CD14-positive monocyte (primary cell): ENCODE measurements around the gene KRT12. TPM values are rescaled to one million over a fixed set of nuclear protein-coding genes. Genes with fewer than 3 reads are reported as not detected.

ENCODE experiments used
- DNase-seq, 3 donors: peaks; one replicate each; pipeline ENCODE4 v3.0.0-alpha.2; 2011 to 2022
- H2AFZ ChIP-seq: 2 replicates; pipeline ENCODE4 v1.6.0; 2012; ENCODE audit warnings: mild to moderate bottlenecking, low read depth, low read length, inconsistent platforms; ENCODE audit not compliant: insufficient read depth, poor library complexity, severe bottlenecking
- H3K27ac ChIP-seq, 2 donors: 1 replicate in 1 of 2; 2 replicates in 1 of 2; pipeline ENCODE4 v1.5.1; 2012 to 2013; ENCODE audit warnings: low read length in 2 of 2, control low read depth in 1 of 2, inconsistent platforms in 1 of 2, low read depth in 1 of 2, mild to moderate bottlenecking in 1 of 2
- H3K27me3 ChIP-seq, 2 donors: one replicate each; pipeline versions ENCODE4 v1.6.0 to v1.6.1; 2011 to 2013; ENCODE audit warnings: low read length in 2 of 2; ENCODE audit not compliant: control insufficient read depth in 2 of 2, insufficient read depth in 2 of 2
- H3K36me3 ChIP-seq, 2 donors: replicated peaks in 1 of 2; 1 replicate in 1 of 2; 2 replicates in 1 of 2; pipeline versions ENCODE4 v1.5.1 to v1.6.1; 2012 to 2013; ENCODE audit warnings: low read length in 2 of 2, control low read depth in 1 of 2, inconsistent platforms in 1 of 2, mild to moderate bottlenecking in 1 of 2; ENCODE audit not compliant: insufficient read depth in 2 of 2, control insufficient read depth in 1 of 2
- H3K4me1 ChIP-seq, 2 donors: 1 replicate in 1 of 2; 2 replicates in 1 of 2; pipeline versions ENCODE4 v1.5.1 to v1.6.1; 2012 to 2013; ENCODE audit warnings: low read length in 2 of 2, control low read depth in 1 of 2, inconsistent platforms in 1 of 2, mild to moderate bottlenecking in 1 of 2, moderate library complexity in 1 of 2; ENCODE audit not compliant: insufficient read depth in 2 of 2, control insufficient read depth in 1 of 2
- H3K4me2 ChIP-seq: replicated peaks from 2 replicates; pipeline ENCODE3; 2012; ENCODE audit warnings: low read length, moderate library complexity, mild to moderate bottlenecking; ENCODE audit not compliant: poor library complexity, severe bottlenecking; ENCODE audit errors: extremely low read depth
- H3K4me3 ChIP-seq, 3 experiments: fragments of 200-600 bp in 1 of 3; sonication (generic) in 1 of 3; replicated peaks in 1 of 3; 1 replicate in 2 of 3; 2 replicates in 1 of 3; pipeline ENCODE4 v1.5.1; 2011 to 2013; ENCODE audit warnings: low read length in 3 of 3, mild to moderate bottlenecking in 3 of 3, control low read depth in 2 of 3, low read depth in 2 of 3, inconsistent platforms in 1 of 3, moderate library complexity in 1 of 3
- H3K79me2 ChIP-seq: 2 replicates; pipeline ENCODE4 v1.6.0; 2012; ENCODE audit warnings: mild to moderate bottlenecking, control low read depth, inconsistent platforms, low read length, moderate library complexity; ENCODE audit not compliant: insufficient read depth
- H3K9ac ChIP-seq: 2 replicates; pipeline ENCODE4 v1.6.0; 2017; ENCODE audit warnings: low read length, mild to moderate bottlenecking; ENCODE audit not compliant: insufficient read depth, poor library complexity, severe bottlenecking
- H3K9me3 ChIP-seq, 2 donors: replicated peaks in 1 of 2; 1 replicate in 1 of 2; 2 replicates in 1 of 2; pipeline versions ENCODE4 v1.5.1 to v1.6.1; 2012 to 2013; ENCODE audit warnings: low read length in 2 of 2, control low read depth in 1 of 2; ENCODE audit not compliant: control insufficient read depth in 1 of 2, insufficient read depth in 1 of 2
- H4K20me1 ChIP-seq: 2 replicates; pipeline ENCODE4 v1.6.0; 2012; ENCODE audit warnings: mild to moderate bottlenecking, low read length, control low read depth, moderate library complexity; ENCODE audit not compliant: insufficient read depth
- H3K27ac Mint-ChIP-seq, 7 donors: one replicate each; pipeline ENCODE4 v1.8.0; 2020; ENCODE audit warnings: mild to moderate bottlenecking in 7 of 7, mixed read lengths in 7 of 7, moderate library complexity in 6 of 7, inconsistent platforms in 2 of 7
- H3K27me3 Mint-ChIP-seq, 3 donors: one replicate each; pipeline ENCODE4 v1.8.0; 2021 to 2022; ENCODE audit warnings: low read depth in 3 of 3, mild to moderate bottlenecking in 3 of 3, mixed read lengths in 3 of 3, moderate library complexity in 3 of 3, inconsistent platforms in 1 of 3
- H3K36me3 Mint-ChIP-seq, 2 donors: one replicate each; pipeline ENCODE4 v1.8.0; 2020; ENCODE audit warnings: mixed read lengths in 2 of 2, inconsistent platforms in 1 of 2, mild to moderate bottlenecking in 1 of 2
- H3K4me1 Mint-ChIP-seq: one replicate; pipeline ENCODE4 v1.8.0; 2020; ENCODE audit warnings: mild to moderate bottlenecking, mixed read lengths
- H3K4me3 Mint-ChIP-seq, 2 donors: one replicate each; pipeline ENCODE4 v1.8.0; 2020; ENCODE audit warnings: mild to moderate bottlenecking in 2 of 2, mixed read lengths in 2 of 2, moderate library complexity in 1 of 2
- H3K9me3 Mint-ChIP-seq, 7 donors: one replicate each; pipeline ENCODE4 v1.8.0; 2020 to 2022; ENCODE audit warnings: mixed read lengths in 7 of 7, mild to moderate bottlenecking in 6 of 7, moderate library complexity in 6 of 7, inconsistent platforms in 2 of 7
- WGBS: methylation state at CpG from one replicate; pipeline ENCODE4 v1.1.5; 2013; ENCODE audit warnings: missing lambda C conversion rate; ENCODE audit not compliant: insufficient coverage; 5-methylcytosine and 5-hydroxymethylcytosine counted together
- intact Hi-C, 2 donors: fragments of 100-400 bp; cut with micrococcal nuclease; formaldehyde crosslinking; loops; one replicate each; pipeline versions ENCODE4 v1.15.0 to v1.15.1; 2023
- polyA plus RNA-seq, 3 donors: library from polyadenylated mRNA; depleted of rRNA in 1 of 3; unstranded in 2 of 3; stranded (reverse) in 1 of 3; fragments of 300-500 nt in 2 of 3; fragments of >200 nt in 1 of 3; fragmentation: Illumina TruSeq in 2 of 3; gene quantifications; 1 replicate in 2 of 3; 2 replicates in 1 of 3; pipeline ENCODE4 v1.2.3, GENCODE V29; 2012 to 2021
- TF ChIP-seq, protein P1 (sequence below): fragments of 200-600 bp; IDR thresholded peaks from one replicate; pipeline ENCODE4 v1.8.0; 2022; ENCODE audit warnings: antibody characterized with exemption, mild to moderate bottlenecking

Gene KRT12
- polyA plus RNA-seq, 3 donors, result not detected

GRCh38 chr17:40878044-40878443 lies 11.0 kb upstream of the KRT12 start:
- H3K27ac Mint-ChIP-seq, result no peak overlapping the region
- Histone ChIP-seq H2AFZ (no peak overlapping the region), H3K27ac (no peak overlapping the region), H3K4me2 (no peak overlapping the region), H4K20me1 (no peaks in the 10 kb centered on the region), H3K9ac (no peak overlapping the region), H3K9me3 (no peaks in the 10 kb centered on the region), H3K4me3 (no peak overlapping the region), H3K27me3 (peaks cover 0 to 10% of the 10 kb centered on the region in 2 donors), H3K4me1 (no peaks in the 10 kb centered on the region), H3K36me3 (no peaks in the 10 kb centered on the region), H3K79me2 (no peaks in the 10 kb centered on the region)
- TF ChIP-seq, protein P1, sequence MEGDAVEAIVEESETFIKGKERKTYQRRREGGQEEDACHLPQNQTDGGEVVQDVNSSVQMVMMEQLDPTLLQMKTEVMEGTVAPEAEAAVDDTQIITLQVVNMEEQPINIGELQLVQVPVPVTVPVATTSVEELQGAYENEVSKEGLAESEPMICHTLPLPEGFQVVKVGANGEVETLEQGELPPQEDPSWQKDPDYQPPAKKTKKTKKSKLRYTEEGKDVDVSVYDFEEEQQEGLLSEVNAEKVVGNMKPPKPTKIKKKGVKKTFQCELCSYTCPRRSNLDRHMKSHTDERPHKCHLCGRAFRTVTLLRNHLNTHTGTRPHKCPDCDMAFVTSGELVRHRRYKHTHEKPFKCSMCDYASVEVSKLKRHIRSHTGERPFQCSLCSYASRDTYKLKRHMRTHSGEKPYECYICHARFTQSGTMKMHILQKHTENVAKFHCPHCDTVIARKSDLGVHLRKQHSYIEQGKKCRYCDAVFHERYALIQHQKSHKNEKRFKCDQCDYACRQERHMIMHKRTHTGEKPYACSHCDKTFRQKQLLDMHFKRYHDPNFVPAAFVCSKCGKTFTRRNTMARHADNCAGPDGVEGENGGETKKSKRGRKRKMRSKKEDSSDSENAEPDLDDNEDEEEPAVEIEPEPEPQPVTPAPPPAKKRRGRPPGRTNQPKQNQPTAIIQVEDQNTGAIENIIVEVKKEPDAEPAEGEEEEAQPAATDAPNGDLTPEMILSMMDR, result no peak
- no peak for DNase-seq
- H3K4me1 Mint-ChIP-seq, result no peaks in the 10 kb centered on the region
- H3K4me3 Mint-ChIP-seq, result no peak overlapping the region
- H3K36me3 Mint-ChIP-seq, result no peaks in the 10 kb centered on the region
- WGBS, result 97% methylated on average over 9 of the region's 9 CpGs
- intact Hi-C loops, result no loop called here
- H3K27me3 Mint-ChIP-seq, result peaks cover 5 to 7% (median 5%) of the 10 kb centered on the region in 3 donors
- peaks cover 0 to 2% (median 0%) of the 10 kb centered on the region in 7 donors for H3K9me3 Mint-ChIP-seq

GRCh38 chr17:40873801-40874200 lies 6.8 kb upstream of the KRT12 start:
- Histone ChIP-seq H3K36me3 (no peaks in the 10 kb centered on the region), H4K20me1 (no peaks in the 10 kb centered on the region), H3K27me3 (peaks cover 2 to 12% of the 10 kb centered on the region in 2 donors), H3K4me2 (no peak overlapping the region), H3K9me3 (no peaks in the 10 kb centered on the region), H3K4me1 (no peaks in the 10 kb centered on the region), H3K9ac (no peak overlapping the region), H2AFZ (no peak overlapping the region), H3K4me3 (no peak overlapping the region), H3K27ac (no peak overlapping the region), H3K79me2 (no peaks in the 10 kb centered on the region)
- Mint-ChIP-seq H3K27me3 (peaks cover 1 to 8% (median 8%) of the 10 kb centered on the region in 3 donors), H3K27ac (no peak overlapping the region), H3K36me3 (no peaks in the 10 kb centered on the region), H3K4me3 (no peak overlapping the region), H3K9me3 (peaks cover 0 to 2% (median 0%) of the 10 kb centered on the region in 7 donors), H3K4me1 (no peaks in the 10 kb centered on the region)
- WGBS, result no CpG with 5 or more reads among the region's 1 CpG
- TF ChIP-seq, protein P1, result no peak
- intact Hi-C loops, result no loop called here
- no peak for DNase-seq
